Stimulated activated CD4-positive, alpha-beta T cell treated with anti-CD3 and anti-CD28 coated beads, Interleukin-4, amount 100 ng/mL, for 1 hour (primary cell): ENCODE measurements around the gene PTP4A2.
"Not testable (repeated sequence)": the region's sequence is repeated elsewhere in the genome, so short reads cannot be mapped to it uniquely, and the experiment has no call there.

Source experiments
- DNase-seq: peaks from one replicate; pipeline ENCODE4 v3.0.0-alpha.2; 2020

The PTP4A2 gene

DNA sequence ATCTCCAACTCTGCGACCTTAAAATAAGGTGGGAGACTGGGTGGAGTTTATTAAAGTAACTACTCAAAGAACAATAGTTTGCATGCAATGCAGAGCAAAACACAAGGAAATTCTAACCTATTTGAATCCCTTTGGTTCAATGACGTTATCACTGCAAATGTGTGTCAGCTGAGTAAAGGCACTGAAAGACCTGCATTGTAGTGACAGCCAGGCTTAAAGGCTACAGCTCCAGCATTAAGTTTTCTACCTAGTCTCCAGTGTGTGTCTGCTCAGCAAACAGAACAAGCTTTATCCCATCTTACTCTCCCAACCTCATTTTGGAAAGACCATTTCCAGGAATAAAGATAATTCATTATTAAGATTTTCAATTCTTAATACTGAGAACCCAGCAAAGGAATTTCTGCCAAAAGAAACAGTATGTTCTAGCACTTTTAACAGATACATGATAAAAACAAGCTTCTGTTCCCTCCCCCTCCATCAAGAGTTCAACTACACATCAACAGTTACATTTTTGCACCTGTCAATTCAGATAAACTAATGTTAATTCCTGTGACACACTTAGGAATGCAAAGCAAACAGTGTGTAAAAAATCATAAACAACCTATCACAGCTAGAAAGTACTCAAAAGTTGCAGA lies 14.2 kb downstream of the PTP4A2 start:
- DNase-seq, result no peak

DNA sequence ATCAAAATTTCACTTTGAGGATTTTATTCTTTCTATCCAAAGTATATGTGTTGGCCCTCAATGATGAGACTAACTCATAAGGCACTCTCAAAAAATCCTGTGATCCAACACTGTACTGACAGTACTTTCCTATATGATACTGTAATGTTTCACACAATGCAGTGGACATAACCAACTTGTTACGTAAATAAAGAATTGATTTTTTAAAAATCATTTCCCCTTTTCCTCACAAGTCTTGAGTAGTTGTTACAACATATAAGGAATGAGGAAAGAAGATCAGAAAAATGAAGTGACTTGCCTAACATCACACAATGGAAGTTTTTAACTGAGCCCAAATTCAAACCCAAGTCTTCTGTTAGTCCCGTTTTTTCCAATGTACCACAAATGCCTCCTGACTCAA lies 17.2 kb downstream of the PTP4A2 start:
- no peak for DNase-seq

DNA sequence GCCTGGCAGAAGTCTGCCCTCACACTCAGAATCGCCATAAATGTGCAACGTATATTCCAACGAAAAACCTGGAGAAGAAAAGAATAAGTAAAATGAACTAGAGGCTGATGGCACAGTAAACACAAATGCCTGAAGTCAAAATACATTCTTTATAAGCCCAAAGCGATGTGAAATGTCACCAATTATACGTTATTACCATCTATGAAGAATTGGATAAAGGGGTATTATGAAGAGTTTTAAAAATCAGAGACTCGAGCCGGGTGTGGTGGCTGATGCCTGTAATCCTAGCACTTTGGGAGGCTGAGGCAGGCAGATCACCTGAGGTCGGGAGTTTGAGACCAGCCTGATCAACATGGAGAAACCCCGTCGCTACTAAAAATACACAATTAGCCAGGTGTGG lies 18.6 kb downstream of the PTP4A2 start:
- DNase-seq, result no peak

DNA sequence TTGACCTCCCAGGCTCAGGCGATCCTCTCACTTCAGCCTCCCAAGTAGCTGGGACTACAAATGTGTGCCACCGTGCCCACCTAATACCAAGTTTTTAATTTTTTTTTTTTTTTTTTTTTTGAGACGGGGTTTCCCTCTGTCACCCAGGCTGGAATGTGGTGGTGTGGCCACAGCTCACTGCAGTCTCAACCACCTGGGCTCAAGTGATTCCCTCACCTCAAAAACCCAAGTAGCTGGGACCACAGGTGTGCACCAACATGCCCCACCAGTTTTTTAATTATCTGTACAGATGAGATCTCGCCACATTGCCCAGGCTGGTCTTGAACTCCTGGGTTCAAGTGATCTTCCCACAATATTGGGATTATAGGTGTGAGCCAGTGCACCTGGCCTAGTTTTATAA lies 22.7 kb downstream of the PTP4A2 start:
- DNase-seq, result no peak

DNA sequence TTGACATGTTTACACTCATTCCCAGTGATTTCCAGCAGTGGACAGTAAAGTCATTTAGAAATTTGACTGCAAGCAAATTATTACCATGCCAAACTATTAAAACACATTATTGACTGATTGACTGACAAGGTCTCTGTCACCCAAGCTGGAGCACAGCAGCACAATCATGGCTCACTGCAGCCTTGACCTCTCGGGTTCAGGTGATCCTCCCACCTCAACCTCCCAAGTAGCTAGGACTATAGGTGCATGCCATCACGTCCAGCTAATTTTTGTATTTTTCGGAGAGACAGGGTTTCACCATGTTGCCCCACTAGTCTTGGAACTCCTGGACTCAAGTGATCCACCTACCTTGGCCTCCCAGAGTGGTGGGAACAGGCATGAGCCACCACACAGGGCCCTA lies 24.2 kb downstream of the PTP4A2 start:
- no peak for DNase-seq

DNA sequence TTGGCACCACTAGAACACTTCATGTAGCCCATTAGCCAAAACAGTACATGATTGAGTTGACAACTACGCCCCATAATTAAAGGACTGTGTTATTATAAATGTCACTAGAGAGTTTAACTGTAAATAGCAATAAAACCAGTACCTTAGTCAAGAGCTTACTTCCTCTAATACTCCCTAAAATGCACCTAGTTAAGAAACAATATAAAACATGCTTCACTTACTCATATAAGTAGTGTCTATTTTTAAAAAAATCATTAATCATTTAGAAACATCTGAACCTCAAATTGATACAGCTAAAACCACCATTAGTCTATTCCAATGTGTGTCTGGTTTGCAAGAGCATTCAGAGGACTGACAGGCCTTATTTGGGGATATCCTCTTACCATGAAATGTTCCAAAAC lies 25.3 kb downstream of the PTP4A2 start:
- DNase-seq, result no peak

DNA sequence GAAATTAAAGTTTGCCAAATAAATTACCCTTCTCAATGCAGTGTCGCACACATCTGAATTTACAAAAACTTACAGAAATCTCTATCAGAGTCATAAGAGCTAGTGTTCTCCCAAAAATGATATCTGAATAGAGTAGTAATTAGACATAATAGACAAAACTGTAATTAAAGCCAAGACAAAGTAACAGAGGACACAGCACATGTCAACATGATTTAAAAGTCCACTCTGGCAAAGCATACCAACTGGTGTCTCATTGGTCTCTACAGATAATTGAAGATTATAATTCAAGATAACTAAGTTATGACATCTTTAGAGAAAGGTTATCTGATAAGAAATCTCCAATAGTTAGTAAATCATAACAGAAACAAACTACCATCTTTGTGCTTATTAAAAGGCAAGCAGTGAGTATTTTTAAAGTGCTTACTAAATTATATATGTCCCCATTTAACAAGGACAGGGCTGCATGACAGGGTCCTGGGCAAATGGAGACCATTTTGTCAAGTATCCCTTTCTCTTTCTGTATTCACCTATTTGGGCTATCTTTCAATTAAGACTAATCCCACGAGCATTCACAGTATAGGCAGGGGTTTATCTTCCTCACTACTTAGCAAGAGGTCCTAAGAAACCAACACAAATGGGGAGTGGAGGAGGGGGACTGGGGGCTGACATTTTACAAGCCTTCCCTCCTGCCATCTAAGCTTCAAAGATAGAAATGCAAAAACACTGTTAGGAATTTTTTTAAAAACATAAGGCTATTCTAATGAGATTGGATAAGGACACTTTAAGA lies 26.0 kb downstream of the PTP4A2 start:
- no peak for DNase-seq

DNA sequence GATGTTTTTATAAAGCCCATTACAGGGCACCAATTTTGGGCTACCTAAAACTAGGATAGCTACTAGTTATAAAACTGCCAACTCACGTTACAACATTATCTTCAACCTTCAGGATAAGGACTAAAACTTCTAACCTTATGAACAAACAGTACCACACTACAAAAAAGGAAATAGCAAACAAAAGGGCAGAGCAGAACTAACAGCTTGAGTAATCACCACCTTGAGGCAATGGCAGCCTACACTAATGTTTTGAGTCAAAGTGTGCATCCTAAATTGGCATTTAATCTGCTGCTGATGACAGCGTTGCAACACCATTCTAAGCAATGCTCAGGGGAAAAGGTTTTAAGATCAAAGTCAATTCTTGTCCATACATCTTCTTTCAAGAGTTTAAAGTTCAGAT lies 27.2 kb downstream of the PTP4A2 start:
- DNase-seq, result no peak

DNA sequence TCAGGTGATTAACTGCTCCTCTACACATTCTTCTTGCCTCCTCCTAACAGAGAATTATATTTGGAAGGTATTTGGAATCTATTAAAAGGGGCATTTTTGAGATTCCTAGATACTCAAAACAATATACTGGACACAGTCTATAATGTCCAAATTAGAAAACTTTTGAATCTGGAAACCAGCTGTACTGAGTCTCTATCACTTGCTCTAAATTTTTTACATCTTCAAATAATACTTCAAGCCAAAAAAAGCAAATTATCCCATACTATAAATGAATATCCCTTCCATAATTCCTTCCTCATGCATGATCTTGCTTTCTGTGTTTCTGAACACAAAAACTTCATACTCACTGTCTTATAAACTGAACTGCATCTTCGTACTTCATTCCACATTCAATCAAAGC lies 28.5 kb downstream of the PTP4A2 start:
- no peak for DNase-seq

DNA sequence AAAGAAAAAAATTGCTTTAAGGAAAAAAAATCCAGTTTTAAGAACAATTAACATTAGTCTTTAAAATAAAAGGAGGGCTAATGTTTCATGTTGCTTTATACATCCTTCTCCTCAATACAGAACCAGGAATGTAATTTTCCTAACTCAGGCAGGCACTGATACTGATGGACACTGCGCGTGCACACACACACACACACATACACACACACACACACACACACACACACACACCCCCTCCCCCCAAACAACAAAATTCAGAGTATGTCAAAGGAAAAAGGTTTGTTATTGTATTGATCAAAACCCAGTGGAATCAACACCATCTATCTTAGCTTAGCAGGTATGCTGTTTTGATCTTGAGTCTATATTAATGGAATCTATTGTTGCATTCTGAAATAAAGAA lies 31.6 kb downstream of the PTP4A2 start:
- no peak for DNase-seq

DNA sequence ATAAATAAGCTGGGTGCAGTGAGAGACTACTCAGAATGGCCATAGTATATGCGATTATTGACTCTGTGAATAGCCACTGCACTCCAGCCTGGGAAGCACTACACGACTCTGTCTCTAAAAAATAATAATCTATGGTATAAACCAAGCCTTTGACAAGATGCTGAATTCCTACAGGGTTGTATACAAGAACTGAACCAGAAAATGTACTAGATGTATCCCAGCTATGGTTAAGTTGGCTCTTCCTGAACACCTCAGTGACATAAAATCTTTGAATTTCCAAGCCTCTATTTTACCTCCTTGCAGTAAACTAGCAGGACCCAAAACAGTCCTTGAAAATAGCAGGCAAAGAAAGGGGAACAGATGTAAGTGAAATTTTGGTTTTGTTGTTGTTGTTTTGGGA lies 32.5 kb downstream of the PTP4A2 start:
- no peak for DNase-seq

DNA sequence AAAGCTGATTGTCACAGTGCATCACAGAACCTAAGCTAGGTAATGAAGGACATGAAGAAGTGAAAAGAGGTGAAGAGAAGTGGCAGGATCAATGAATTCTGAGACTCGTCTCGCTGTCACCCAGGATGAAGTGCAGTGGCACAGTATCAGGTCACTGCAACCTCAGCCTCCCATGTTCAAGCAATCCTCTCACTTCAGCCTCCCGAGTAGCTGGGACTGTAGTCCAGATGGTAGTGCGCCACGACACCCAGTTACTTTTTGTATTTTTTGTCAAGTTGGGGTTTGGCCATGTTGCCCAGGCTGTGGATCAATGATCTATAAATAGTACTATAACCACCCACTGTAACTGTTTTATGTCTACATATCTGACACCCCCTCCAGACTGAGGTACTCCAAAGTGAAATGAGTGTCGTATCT lies 33.1 kb downstream of the PTP4A2 start:
- DNase-seq, result no peak

DNA sequence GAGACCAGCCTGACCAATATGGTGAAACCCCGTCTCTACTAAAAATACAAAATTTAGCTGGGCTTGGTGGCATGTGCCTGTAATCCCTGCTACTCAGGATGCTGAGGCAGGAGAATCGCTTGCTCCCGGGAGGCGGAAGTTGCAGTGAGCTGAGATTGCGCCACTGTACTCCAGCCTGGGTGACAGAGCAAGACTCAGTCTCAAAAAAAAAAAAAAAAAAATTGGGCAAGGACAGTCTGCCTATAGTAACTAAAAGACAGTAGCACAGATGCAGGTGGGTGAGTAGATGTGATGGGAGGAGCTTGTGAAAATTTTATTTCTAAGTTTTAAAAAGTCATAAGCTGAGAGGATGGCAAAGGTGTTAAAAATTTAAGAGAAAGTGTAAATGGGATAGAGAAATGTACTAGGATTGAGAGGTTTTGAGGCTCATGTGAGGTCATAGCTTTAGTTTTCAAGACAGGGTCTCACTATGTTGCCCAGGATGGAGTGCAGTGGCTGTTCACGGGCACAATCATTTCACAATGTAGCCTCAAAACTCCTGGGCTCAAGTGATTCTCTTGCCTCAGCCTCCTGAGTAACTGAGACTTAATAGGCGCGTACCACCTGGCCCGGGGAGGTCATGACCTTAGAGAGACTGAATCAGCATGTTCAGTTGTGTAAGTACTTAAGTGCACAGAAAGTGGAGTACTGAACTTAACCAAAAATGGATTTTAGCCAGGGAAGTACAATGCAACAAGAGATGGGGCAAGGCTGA lies 33.7 kb downstream of the PTP4A2 start:
- no peak for DNase-seq

DNA sequence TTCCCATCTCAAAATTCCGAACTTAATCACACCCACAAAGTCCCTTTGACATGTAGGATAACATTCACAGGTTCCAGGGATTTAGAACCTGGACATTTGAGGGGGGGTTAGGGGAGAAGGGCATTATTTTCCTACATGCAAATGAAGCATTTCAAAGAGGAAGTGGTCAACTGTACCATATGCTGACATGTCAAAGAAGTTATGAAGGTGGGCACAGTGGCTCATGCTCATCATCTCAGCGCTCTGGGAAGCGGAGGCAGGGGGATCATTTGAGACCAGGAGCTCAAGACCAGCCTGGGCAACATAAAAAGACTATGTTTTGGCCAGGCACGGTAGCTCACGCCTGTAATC lies 35.7 kb downstream of the PTP4A2 start:
- DNase-seq, result no peak

DNA sequence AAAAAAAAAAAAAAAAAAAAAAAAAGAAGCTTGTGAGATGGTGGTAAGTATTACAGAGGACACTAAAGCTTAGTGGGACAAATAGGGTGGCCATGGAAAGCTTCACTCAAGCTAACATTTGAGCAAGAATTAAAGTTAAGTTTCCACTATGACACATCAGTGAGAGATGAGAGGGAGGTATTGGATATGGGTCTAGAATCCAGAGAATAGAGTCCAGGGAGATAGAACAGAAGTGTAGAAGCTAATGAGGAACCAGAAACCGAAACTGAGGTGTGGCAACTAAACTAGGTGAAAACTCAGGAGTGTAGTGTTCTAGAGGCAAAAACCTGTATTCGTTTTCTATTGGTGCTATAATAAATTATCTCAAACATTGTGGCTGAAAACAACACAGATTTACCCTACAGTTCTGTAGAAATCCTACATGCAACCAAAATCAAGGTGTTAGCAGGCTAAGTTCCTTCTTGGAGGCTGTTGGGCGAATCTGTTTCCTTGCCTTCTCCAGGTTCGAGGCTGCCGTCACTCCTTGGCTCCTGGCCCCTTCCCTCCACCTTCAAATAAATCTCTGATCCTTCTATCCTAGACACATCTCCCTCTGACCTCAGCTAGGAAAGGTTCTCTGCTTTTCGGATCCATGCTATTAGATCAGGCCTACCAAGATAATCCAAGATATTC lies 36.2 kb downstream of the PTP4A2 start:
- no peak for DNase-seq

DNA sequence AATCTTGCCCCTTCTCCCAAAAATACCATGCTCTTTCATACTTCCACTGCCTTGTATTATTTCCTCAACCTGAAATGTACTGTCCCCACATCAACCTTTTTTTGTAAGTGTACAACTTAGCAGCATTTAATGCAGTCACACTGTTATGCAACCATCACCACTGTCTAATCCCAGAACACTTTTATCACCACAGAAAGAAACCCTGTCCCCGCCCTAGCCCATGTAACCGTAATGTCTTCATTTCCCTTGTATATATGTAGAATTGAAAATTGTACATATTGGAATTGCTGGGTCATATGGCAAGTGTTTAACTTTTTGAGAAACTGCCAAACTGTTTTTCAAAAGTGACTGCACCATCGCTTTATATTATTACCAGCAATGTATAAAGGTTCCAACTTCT lies 37.4 kb downstream of the PTP4A2 start:
- no peak for DNase-seq

DNA sequence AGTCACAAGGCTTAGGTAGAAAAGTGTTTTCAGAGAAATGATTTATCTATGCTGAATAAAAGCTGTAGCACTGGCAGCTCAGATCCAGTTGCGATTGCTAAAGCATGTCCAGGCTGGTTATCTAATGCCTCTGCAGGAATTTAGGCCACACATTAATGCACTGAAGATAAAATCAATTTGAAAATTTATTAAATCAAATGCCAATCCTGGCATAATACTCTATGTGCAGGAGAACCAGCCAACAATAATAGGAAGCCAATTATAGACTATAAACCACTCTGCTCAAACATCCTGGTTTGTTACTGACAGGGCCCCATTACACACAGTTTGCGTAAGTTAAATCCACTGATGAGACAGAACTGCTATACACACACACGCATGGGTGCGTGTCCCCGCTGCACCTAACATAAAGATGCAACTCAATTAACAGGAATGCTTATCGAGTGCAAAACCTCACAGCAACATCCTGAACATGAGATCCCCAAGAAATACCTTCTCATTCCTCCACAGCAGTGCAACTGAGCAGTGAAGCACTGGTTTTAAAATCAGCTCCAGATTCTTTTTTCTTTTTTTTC lies 40.6 kb downstream of the PTP4A2 start:
- DNase-seq, result no peak

DNA sequence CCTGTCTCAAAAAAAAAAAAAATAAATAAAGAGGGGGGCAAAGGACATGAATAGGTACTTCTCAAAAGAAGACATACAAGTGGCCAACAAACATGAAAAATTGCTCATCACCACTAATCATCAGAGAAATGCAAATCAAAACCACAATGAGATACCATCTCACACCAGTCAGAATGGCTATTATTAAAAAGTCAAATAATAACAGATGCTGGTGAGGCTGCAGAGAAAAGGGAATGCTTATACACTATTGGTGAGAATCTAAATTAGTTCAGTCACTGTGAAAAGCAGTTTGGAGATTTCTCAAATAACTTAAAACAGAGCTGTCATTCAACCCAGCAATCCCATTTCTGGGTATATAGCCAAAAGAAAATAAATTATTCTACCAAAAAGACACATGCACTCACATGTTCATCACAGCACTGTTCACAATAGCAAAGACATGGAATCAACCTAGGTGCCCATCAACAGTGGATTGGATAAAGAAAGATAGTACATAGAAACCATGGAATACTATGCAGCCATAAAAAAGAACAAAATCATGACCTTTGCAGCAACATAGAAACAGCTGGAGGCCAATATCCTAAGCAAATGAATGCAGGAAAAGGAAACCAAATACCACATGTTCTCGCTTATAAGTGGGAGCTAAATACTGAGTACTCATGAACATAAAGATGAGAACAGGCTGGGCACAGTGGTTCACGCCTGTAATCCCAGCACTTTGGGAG lies 42.5 kb downstream of the PTP4A2 start:
- DNase-seq, result not testable (repeated sequence)

DNA sequence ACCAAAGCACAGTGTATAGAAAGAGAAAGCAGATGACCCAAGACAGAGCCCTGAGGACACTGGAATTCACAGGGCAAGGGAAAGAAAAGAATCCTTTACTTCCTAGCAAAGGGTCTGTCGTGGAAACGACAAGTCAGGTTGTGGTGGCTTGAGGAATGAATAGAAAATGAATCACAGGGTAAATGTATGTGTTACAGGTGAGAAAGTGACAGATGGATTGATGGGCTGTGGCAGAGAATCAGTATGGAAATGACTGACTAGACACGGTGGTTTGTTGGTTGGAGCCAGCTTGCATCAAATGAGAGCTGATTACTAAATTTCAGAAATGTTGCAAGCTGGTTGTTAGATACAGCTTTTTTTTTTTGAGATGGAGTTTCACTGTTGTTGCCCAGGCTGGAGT lies 46.9 kb downstream of the PTP4A2 start:
- DNase-seq, result no peak

DNA sequence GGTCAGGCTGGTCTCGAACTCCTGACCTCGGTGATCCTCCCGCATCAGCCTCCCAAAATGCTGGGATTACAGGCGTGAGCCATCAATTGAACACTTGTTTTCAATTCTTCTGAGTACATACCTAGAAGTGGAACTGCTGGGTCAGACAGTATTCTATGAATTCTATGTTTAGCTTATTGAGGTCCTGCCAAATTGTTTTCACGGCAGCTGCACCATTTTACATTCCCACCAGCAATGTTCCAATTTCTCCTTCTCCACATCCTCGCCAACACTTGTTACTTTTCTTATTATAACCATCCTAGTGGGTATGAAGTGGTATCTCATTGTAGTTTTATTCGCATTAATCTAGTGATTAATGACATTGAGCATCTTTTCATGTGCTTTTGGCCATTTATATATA lies 49.9 kb downstream of the PTP4A2 start:
- DNase-seq, result no peak

DNA sequence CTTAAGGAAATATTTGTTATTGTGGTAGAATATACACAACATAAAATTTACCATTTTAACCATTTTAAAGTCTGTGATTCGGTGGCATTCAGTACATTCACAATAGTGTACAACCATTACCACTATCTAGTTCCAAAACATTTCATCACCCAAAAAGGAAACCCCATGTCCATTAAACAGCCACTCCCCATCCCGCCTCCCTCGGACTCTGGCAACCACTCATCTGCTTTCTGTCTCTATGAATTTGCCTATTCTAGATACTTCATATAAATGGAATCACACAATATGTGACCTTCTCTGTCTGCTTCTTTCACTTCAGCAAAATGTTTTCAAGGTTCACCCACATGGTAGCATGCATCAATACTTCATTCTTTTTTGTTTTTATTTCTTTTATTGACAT lies 51.3 kb downstream of the PTP4A2 start:
- no peak for DNase-seq

DNA sequence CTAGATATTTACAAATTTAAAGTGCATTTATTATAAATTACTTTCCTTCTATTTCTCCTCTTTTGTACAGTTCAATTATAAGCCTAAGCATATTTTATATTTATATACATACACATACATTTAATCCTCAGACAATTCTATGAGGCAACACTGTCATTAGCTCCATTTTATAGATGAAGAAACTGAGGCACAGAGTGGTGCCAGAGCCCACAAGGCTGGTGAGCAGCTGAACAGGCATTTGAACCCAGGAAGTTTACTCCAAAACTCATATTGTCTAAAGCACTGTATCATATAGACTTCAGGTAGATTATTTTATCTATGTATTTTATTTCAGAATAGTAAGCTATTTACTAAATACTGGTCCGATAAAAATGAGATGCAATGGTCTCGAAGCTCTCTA lies 52.3 kb downstream of the PTP4A2 start:
- no peak for DNase-seq
